Ureter (tissue), 1 donor: Measurements from ENCODE around the gene ACVRL1. TPM values are rescaled to one million over a fixed set of nuclear protein-coding genes. Genes with fewer than 3 reads are reported as not detected.

ENCODE experiments used
- DNase-seq: peaks from one replicate; pipeline ENCODE4 v3.0.0-alpha.2; 2020; ENCODE audit warnings: low spot score
- total RNA-seq: library from RNA; stranded (reverse); gene quantifications from one replicate; pipeline ENCODE4 v1.2.4, GENCODE V29; 2023
- donor health status: DM: yes; HTN: yes; CAD: no.

Gene ACVRL1
- total RNA-seq, 1 donor from 2014 or later = 46.8 TPM

DNA sequence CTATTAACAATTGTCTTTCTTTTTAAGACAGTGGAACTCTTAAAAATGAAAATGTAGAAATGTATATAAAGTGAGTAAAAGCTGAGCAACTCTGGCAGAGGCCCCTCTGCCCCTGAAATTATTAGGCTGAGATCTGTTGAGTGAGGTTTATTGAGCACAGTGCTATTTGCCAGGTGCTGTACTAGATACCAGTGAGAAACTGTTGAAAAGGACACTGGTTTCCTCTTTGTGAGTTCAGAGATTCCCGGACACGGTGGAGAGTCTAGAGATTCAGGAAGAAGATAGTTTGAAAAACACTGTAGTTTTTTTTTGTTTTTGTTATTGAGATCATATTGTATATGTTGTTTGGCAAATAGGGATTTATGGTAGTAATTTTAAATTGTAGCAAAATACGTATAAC is 55.4 kb downstream of the ACVRL1 start:
- DNase-seq = no peak

DNA sequence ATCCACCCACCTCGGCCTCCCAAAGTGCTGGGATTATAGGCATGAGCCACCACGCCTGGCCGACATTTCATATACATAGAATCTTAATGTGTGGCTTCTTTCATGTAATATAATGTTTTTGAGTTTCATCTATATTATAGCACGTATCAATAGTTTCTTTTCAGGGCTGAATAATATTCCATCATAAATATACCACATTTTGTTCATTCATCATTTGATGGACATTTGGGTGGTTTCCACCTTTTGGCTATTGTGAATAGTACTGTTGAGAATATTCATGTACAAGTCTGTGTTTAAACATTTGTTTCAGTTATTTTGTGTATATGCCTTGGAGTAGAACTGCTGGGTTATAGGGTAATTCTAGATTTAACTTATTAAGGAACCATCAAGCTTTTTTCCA is 56.2 kb downstream of the ACVRL1 start:
- no peak for DNase-seq

DNA sequence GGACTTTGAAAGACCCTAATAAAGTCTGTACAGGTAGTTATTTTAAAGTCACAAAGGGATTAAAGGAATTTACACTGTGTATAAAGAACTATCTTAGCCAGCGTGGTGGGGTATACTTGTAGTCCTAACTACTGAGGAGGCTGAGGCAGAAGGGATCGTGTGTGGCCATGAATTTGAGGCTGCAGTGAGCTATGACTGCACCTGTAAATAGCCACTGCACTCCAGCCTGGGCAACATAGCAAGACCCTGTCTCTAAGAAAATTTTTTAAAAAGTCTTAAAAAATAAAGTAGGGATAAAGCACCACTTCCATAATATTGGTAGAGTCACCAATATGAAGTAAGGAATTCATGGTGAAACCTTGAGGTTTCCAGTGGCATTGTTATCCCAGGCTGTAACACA is 62.3 kb downstream of the ACVRL1 start:
- DNase-seq = no peak

DNA sequence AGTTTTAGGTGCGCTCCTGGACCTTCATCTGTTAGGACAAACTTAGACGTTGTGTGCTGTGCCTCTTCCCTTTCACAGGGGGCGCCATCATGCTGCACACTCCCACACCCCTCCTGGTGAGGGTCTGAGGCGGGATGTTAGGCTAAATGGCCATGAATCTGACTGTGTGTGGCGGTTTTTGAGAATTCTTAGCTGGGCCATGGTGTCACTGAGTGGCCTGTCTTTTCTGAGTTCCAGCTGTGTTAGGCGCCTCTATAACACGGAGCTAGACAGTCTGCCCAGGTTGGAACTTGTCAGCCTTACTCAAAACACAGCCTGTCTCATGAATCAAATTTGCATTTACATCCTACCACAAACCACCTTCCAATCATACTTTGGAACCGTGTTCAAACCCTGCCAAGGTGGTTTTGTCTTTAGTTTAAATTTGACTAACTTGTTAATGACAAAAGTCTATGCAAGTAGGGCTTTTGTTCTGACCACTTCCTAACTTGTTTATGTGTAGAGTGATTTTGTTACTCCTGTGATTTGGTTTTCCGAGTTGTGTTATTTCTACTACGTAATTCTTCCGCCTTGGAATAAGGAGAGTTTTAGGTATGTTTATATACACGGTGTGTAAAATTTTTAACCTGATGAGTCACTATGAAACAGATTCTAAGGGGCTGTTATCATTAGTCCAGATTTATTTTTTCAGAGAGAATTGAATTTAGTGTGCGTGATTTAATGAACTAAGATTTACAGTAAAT is 63.8 kb downstream of the ACVRL1 start:
- no peak for DNase-seq

DNA sequence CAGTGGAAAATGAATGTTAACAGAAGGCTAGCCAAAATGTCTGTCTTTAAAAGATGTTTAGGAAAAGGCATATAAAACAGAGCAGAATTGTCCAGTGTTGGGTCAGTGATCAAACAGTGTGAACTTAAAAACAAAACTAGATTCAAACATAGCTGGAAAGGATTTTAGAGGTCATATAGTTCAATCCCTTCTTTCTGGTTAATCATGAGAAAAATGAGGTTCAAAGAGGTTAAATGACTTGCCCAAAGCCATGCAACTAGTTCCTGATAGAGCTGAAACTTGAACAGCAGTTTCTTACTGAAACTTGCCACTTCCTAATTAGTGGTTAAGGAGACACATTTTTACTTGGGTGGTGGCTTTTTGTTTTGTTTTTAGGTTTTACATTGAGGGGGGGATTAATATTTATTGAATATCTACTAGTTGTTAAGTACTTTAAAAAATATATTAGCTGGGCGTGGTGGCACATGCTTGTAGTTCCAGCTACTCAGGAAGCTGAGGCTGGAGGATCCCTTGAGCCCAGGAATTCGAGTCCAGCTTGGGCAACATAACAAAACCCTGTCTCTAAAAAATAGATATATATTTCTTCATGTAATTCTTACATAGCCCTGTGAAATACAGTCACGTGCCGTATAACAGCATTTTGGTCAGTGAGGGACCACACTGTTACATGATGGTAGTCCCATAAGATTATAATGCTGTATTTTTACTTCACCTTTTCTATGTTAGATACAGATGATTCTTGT is 64.5 kb downstream of the ACVRL1 start:
- no peak for DNase-seq

DNA sequence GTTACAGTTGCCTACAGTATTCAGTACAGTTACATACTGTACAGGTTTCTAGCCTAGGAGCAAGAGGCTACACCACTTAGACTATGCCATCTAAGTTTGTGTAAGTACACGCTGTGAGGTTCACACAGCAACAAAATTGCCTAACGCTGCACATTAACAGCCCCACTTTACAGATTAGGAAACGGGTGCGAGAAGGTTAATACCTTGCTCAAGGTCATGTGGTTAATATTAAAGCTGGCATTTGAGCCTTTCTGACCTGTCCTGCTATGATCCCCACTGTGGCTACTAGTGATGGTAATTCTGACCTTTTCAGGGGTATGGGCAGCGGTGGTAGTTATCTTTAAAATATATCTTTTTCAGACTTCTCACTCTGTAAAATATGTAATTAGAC is 65.1 kb downstream of the ACVRL1 start:
- no peak for DNase-seq

DNA sequence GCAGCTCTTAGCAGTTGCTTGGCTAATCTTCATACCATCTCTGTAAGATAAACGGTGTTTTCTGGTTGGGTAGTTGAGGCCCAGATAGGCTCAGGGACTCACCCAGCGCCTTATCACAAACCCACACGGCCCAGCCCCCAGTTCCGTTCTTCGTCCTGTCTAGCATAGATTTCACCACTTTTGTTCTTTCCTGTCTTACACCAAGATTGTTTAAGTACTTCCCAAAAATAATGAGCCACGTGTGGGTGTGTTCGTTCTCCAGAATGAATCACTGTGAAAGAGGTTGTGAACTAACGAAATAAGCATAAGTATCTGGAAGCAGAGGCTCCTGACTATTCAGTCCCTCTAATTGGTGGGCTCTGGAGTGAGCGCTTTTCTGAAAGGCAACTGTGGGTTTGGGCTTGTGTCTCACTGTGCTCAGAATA is 65.6 kb downstream of the ACVRL1 start:
- no peak for DNase-seq

Other genes starting within 250 kb of the ACVRL1 start
- 0.91 TPM for gene FIGNL2, start 58.8 kb upstream of the ACVRL1 start, total RNA-seq
- gene ANKRD33, start 19.4 kb upstream of the ACVRL1 start, total RNA-seq = not detected
- 40.6 TPM for gene ACVR1B, start 44.2 kb downstream of the ACVRL1 start, total RNA-seq
- 50.7 TPM for gene TAMALIN, start 99.4 kb downstream of the ACVRL1 start, total RNA-seq
- 79.2 TPM for gene NR4A1, start 143.9 kb downstream of the ACVRL1 start, total RNA-seq
- 27.2 TPM for gene ATG101, start 162.5 kb downstream of the ACVRL1 start, total RNA-seq
- gene SMIM41, start 172.2 kb downstream of the ACVRL1 start, total RNA-seq = 0.78 TPM